OCI-LY3 (cell line): ENCODE results near the gene TRERF1.

ENCODE experiments used
- H2AFZ ChIP-seq: fragments of 200-600, 300-600 bp; shearing (Covaris generic); 2 replicates; pipeline ENCODE4 v1.6.0; 2014; ENCODE audit warnings: antibody characterized with exemption, low read depth, low read length
- H3K27ac ChIP-seq: fragments of 200-600, 300-600 bp; sonication (generic); 2 replicates; pipeline ENCODE4 v1.5.1; 2014; ENCODE audit warnings: mild to moderate bottlenecking, low read length, moderate library complexity, mixed read lengths
- H3K27me3 ChIP-seq: fragments of 200-600, 300-600 bp; sonication (generic); 2 replicates; pipeline ENCODE4 v1.6.1; 2014; ENCODE audit warnings: low read depth, low read length, mixed read lengths
- H3K36me3 ChIP-seq: fragments of 200-600, 300-600 bp; sonication (generic); replicated peaks from 2 replicates; pipeline ENCODE3; 2014; ENCODE audit warnings: low read depth, low read length, mixed read lengths
- H3K4me1 ChIP-seq: fragments of 300-600, 200-600 bp; sonication (generic); 2 replicates; pipeline ENCODE4 v1.6.1; 2014; ENCODE audit warnings: low read length, mixed read lengths
- H3K4me2 ChIP-seq: fragments of 200-600, 300-600 bp; sonication (generic); 2 replicates; pipeline ENCODE4 v1.6.1; 2014; ENCODE audit warnings: low read length, mixed read lengths
- H3K4me3 ChIP-seq: fragments of 300-600, 200-600 bp; sonication (generic); 2 replicates; pipeline ENCODE4 v1.5.1; 2014; ENCODE audit warnings: antibody characterized with exemption, mild to moderate bottlenecking, low read length, moderate library complexity
- H3K79me2 ChIP-seq: fragments of 300-600, 200-600 bp; shearing (Covaris generic); 2 replicates; pipeline ENCODE4 v1.6.1; 2014; ENCODE audit warnings: mild to moderate bottlenecking, low read length, mixed read lengths
- H3K9ac ChIP-seq: fragments of 300-600, 200-600 bp; shearing (Covaris generic); 2 replicates; pipeline ENCODE4 v1.6.0; 2014; ENCODE audit warnings: mild to moderate bottlenecking, low read length, moderate library complexity
- H3K9me3 ChIP-seq: fragments of 200-600, 300-600 bp; shearing (Covaris generic); 2 replicates; pipeline ENCODE4 v1.6.1; 2014; ENCODE audit warnings: low read length, mixed read lengths; ENCODE audit not compliant: insufficient read depth
- H4K20me1 ChIP-seq: fragments of 200-600, 300-600 bp; sonication (generic); 2 replicates; pipeline ENCODE4 v1.6.1; 2016; ENCODE audit warnings: low read length, mixed read lengths; ENCODE audit not compliant: insufficient read depth
- EZH2phosphoT487 ChIP-seq: fragments of 200-600 bp; shearing (Covaris generic); IDR thresholded peaks from 2 replicates; pipeline ENCODE4 v1.6.1; 2018; ENCODE audit warnings: antibody characterized with exemption, mixed run types, low read depth
- TF ChIP-seq, protein P1 (sequence below): fragments of 200-600, 300-600 bp; sonication (generic); IDR thresholded peaks from 2 replicates; pipeline ENCODE4 v1.5.1; 2014; ENCODE audit warnings: antibody characterized with exemption, low read length, low read depth

Gene TRERF1

GRCh38 chr6:42239333-42239732, 212.4 kb downstream of the TRERF1 start:
- Histone ChIP-seq H3K4me2 (peak overlapping the region; percentile 70), H3K27me3 (no peaks in the 10 kb centered on the region), H3K4me1 (peaks cover 60% of the 10 kb centered on the region), H2AFZ (no peak overlapping the region), H3K4me3 (no peak overlapping the region; the same call in 1 of the 2 replicates), H3K27ac (peak overlapping the region; percentile 81), H3K9me3 (no peaks in the 10 kb centered on the region), H3K79me2 (0 out of 2 replicates have a peak, but pooled peaks cover 4% of the 10 kb centered on the region), H3K36me3 (peaks cover 34% of the 10 kb centered on the region), H4K20me1 (no peaks in the 10 kb centered on the region), H3K9ac (peak overlapping the region; percentile 18; the same call in 1 of the 2 replicates)
- TF ChIP-seq EZH2phosphoT487: no peak
- TF ChIP-seq, protein P1, sequence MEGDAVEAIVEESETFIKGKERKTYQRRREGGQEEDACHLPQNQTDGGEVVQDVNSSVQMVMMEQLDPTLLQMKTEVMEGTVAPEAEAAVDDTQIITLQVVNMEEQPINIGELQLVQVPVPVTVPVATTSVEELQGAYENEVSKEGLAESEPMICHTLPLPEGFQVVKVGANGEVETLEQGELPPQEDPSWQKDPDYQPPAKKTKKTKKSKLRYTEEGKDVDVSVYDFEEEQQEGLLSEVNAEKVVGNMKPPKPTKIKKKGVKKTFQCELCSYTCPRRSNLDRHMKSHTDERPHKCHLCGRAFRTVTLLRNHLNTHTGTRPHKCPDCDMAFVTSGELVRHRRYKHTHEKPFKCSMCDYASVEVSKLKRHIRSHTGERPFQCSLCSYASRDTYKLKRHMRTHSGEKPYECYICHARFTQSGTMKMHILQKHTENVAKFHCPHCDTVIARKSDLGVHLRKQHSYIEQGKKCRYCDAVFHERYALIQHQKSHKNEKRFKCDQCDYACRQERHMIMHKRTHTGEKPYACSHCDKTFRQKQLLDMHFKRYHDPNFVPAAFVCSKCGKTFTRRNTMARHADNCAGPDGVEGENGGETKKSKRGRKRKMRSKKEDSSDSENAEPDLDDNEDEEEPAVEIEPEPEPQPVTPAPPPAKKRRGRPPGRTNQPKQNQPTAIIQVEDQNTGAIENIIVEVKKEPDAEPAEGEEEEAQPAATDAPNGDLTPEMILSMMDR: no peak

DNA sequence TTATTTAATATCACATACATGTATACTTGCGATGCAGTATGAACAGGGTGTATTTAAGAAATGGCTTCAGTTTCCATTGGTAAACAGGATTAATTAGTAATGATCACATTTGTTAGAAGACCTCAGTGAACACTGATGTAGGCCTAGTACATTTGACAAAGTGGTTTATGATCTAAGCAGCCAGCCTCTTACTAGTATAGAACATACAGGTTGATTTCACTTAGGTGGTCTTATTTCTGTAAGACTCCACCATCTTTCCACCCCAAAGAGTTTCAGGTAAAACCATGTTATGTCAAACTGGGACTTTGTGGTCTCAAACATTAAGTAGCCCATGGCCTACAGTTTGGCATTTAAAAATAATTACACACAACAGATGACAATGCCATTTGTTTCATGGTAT, 213.9 kb downstream of the TRERF1 start:
- Histone ChIP-seq H3K9ac (no peak overlapping the region), H4K20me1 (no peaks in the 10 kb centered on the region), H3K4me1 (peaks cover 60% of the 10 kb centered on the region), H3K79me2 (0 out of 2 replicates have a peak, but pooled peaks cover 4% of the 10 kb centered on the region), H3K4me3 (no peak overlapping the region), H3K9me3 (no peaks in the 10 kb centered on the region), H3K36me3 (peaks cover 34% of the 10 kb centered on the region), H3K27ac (peak overlapping the region; percentile 81), H2AFZ (no peak overlapping the region), H3K27me3 (no peaks in the 10 kb centered on the region), H3K4me2 (peak overlapping the region; percentile 70)
- no peak for TF ChIP-seq EZH2phosphoT487
- TF ChIP-seq, protein P1: no peak

GRCh38 chr6:42236682-42237473, 214.8 kb downstream of the TRERF1 start:
- no peak overlapping the region; the same call in 1 of the 2 replicates for H2AFZ ChIP-seq
- H3K4me3 ChIP-seq: peak overlapping the region; percentile 57
- H3K27me3 ChIP-seq: no peaks in the 10 kb centered on the region
- peak overlapping the region; percentile 51 for H3K9ac ChIP-seq
- 0 out of 2 replicates have a peak, but pooled peaks cover 4% of the 10 kb centered on the region for H3K79me2 ChIP-seq
- peak overlapping the region; percentile 70 for H3K4me2 ChIP-seq
- H3K27ac ChIP-seq: peak overlapping the region; percentile 81
- H3K9me3 ChIP-seq: no peaks in the 10 kb centered on the region
- H4K20me1 ChIP-seq: no peaks in the 10 kb centered on the region
- H3K36me3 ChIP-seq: peaks cover 37% of the 10 kb centered on the region
- peaks cover 60% of the 10 kb centered on the region for H3K4me1 ChIP-seq
- no peak for TF ChIP-seq EZH2phosphoT487
- TF ChIP-seq, protein P1: no peak

DNA sequence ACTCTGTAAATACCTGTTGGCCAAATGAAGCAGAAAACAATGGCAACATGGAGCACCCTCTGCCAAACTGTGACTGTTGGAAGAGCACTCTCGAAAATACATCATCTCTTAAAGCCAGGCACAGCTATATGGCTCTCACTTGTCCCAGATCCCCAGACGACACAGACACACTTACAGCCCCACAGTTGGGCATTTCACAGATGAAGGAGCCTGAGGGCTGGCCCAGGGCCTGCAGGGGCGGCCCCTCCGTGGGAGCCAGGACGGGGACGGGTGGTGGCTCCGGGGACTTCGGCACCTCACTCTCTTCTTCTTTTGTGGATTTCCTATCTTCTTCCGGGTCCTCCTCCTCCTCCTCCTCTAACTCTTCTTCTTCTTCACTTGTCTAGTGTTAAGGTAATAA, 215.7 kb downstream of the TRERF1 start:
- Histone ChIP-seq H3K79me2 (0 out of 2 replicates have a peak, but pooled peaks cover 4% of the 10 kb centered on the region), H3K9me3 (no peaks in the 10 kb centered on the region), H3K4me1 (peaks cover 57% of the 10 kb centered on the region), H3K27ac (peak overlapping the region; percentile 81), H3K4me2 (peak overlapping the region; percentile 70), H3K4me3 (peak overlapping the region; percentile 57), H2AFZ (no peak overlapping the region), H4K20me1 (no peaks in the 10 kb centered on the region), H3K27me3 (no peaks in the 10 kb centered on the region), H3K36me3 (peaks cover 43% of the 10 kb centered on the region), H3K9ac (peak overlapping the region; percentile 51)
- TF ChIP-seq EZH2phosphoT487: no peak
- TF ChIP-seq, protein P1: no peak
